Measurements from ENCODE around the gene HLA-DPA1. TPM values are rescaled to one million over a fixed set of nuclear protein-coding genes. Genes with fewer than 3 reads are reported as not detected.
"Not testable (repeated sequence)": the region's sequence is repeated elsewhere in the genome, so short reads cannot be mapped to it uniquely, and the experiment has no call there.

HLA-DPA1 gene
- total and polyA plus RNA-seq, 9 donors: 11.4 to 18.7 (median 14.6) TPM

DNA sequence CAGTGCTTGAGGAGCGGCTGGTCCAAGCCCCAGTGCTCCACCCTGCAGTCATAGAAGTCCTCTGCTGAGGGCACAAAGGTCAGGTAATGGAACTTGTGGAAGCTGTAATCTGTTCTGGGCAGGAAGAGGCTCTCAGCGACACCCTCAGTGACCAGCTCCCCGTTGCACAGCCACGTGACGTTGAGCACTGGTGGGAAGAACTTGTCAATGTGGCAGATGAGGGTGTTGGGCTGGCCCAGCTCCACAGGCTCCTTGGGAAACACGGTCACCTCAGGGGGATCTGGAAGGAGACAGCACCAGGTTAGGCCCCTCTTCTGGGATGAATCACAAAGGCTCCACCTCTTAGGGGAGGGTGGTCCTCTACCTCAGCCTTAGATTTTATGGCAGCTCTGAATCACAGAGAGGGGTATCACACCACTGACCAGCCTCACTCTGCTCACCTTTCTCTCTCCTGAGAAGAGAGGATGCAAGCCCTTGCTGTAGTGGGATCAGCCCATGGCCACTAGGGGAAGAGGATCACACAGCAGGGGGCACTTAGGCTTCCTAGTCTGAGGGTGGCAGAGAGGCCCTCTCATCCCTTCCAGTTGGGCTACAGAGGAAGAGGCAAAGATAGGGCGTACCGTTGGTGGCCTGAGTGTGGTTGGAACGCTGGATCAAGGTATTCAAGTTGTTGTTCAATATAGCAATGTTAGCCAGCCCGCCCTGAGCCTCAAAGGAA, 4.3 kb downstream of the HLA-DPA1 start:
- 80% methylated on average over 5 of the region's 10 CpGs for WGBS (ENCODE audit: insufficient coverage)
- H3K27me3 ChIP-seq (ENCODE audit: control insufficient read depth, insufficient read depth, low read length): peaks cover 6% of the 10 kb centered on the region
- no peak overlapping the region for H3K4me3 ChIP-seq (ENCODE audit: low read length)
- no peak for DNase-seq
- H3K36me3 ChIP-seq (ENCODE audit: control insufficient read depth, insufficient read depth, low read length): no peaks in the 10 kb centered on the region
- H3K27ac ChIP-seq (ENCODE audit: low read length): no peak overlapping the region
- H3K4me1 ChIP-seq (ENCODE audit: control insufficient read depth, insufficient read depth, low read length): no peaks in the 10 kb centered on the region
- H3K9me3 ChIP-seq (replicated peaks; ENCODE audit: control insufficient read depth, low read depth, low read length): no peaks in the 10 kb centered on the region

DNA sequence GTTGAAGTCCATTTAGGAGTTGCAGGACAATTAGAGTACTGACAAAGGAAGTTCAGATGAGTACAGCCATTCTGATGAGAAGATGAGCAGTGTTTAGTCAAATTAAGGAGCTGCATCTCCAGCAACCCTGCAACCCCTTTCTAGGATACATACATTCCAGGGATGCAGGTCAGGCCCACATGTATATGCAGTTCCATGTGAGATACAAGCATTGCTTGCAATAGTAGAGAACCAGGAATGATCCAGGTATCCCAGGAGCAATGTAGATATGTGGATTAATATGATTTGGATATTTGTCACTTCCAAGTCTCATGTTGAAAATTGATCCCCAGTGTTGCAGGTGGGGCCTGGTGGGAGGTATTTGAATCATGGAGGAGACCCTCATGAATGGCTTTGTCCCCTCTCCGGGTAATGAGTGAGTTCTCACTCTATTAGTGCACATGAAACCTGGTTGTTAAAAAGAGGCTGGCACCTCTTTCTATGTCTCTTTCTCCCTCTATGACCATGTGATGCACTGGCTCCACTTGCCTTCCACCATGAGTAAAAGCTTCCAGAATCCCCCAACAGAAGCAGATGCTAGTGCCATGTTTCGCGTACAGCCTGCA, 6.4 kb downstream of the HLA-DPA1 start:
- Histone ChIP-seq H3K4me1 (ENCODE audit: control insufficient read depth, insufficient read depth, low read length) (no peaks in the 10 kb centered on the region), H3K9me3 (replicated peaks; ENCODE audit: control insufficient read depth, low read depth, low read length) (no peaks in the 10 kb centered on the region), H3K36me3 (ENCODE audit: control insufficient read depth, insufficient read depth, low read length) (no peaks in the 10 kb centered on the region), H3K27me3 (ENCODE audit: control insufficient read depth, insufficient read depth, low read length) (peaks cover 2% of the 10 kb centered on the region), H3K4me3 (ENCODE audit: low read length) (no peak overlapping the region), H3K27ac (ENCODE audit: low read length) (no peak overlapping the region)
- DNase-seq: no peak
- no CpG with 5 or more reads among the region's 3 CpGs for WGBS (ENCODE audit: insufficient coverage)

DNA sequence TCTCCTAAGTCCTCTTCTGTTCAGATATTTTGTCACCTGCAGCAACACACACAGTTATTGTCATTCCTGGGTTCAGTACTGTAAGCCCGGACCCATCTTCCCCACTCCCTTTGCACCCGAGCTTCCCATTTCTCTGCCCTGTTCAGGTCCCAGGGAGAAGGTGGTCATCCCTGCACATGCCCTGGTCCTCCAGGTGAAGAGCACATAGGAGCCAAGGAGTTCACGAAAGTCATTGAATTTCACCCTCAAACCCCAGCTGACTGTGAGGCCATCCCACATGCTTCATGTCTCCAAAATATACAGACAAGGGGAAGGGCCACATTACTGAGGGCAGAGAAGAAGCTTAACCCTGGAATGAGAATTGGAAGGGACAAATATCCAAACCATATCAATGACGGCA, 8.1 kb downstream of the HLA-DPA1 start:
- H3K36me3 ChIP-seq (ENCODE audit: control insufficient read depth, insufficient read depth, low read length): no peaks in the 10 kb centered on the region
- WGBS (ENCODE audit: insufficient coverage): 74% methylated on average over 2 of the region's 4 CpGs
- no peak overlapping the region for H3K4me3 ChIP-seq (ENCODE audit: low read length)
- no peak overlapping the region for H3K27ac ChIP-seq (ENCODE audit: low read length)
- no peak for DNase-seq
- peaks cover 2% of the 10 kb centered on the region for H3K27me3 ChIP-seq (ENCODE audit: control insufficient read depth, insufficient read depth, low read length)
- H3K4me1 ChIP-seq (ENCODE audit: control insufficient read depth, insufficient read depth, low read length): no peaks in the 10 kb centered on the region
- H3K9me3 ChIP-seq (replicated peaks; ENCODE audit: control insufficient read depth, low read depth, low read length): no peaks in the 10 kb centered on the region

DNA sequence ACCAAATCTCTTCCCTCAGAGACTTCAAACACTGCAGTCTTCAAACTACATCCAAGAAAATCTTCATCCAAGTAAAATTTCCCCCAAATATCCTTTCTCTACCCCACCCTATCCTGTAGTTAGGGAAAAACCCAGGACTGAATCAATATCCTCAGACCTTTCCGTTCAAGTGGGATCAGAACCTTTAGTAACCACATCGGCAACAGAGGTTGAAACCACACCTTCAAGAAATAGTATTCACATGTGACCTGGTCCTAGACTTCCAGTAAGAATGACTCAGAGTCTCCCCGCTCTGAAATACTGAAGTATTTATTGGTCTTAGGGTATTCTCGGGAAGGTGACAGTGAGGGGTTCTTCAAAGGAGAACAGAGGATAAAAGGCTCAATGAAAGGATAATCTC, 8.7 kb downstream of the HLA-DPA1 start:
- H3K4me3 ChIP-seq (ENCODE audit: low read length): no peak overlapping the region
- WGBS (ENCODE audit: insufficient coverage): 100% methylated on average over 1 of the region's 4 CpGs
- H3K36me3 ChIP-seq (ENCODE audit: control insufficient read depth, insufficient read depth, low read length): no peaks in the 10 kb centered on the region
- H3K9me3 ChIP-seq (replicated peaks; ENCODE audit: control insufficient read depth, low read depth, low read length): no peaks in the 10 kb centered on the region
- DNase-seq: no peak
- H3K27me3 ChIP-seq (ENCODE audit: control insufficient read depth, insufficient read depth, low read length): peaks cover 2% of the 10 kb centered on the region
- H3K27ac ChIP-seq (ENCODE audit: low read length): no peak overlapping the region
- H3K4me1 ChIP-seq (ENCODE audit: control insufficient read depth, insufficient read depth, low read length): no peaks in the 10 kb centered on the region

DNA sequence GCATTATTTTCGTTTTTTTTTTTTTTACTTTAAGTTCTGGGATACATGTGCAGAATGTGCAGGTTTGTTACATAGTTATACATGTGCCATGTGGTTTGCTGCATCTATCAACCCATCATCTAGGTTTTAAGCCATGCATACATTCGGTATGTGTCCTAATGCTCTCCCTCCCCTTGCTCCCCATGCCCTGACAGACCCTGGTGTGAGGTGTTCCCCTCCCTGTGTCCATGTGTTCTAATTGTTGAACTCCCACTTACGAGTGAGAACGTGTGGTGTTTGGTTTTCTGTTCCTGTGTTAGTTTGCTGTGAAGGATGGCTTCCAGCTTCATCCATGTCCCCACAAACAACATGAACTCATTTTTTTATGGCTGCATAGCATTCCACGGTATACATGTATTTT, 10.0 kb downstream of the HLA-DPA1 start:
- WGBS (ENCODE audit: insufficient coverage): no CpG with 5 or more reads among the region's 5 CpGs
- H3K36me3 ChIP-seq (ENCODE audit: control insufficient read depth, insufficient read depth, low read length); H3K27ac ChIP-seq (ENCODE audit: low read length); H3K4me1 ChIP-seq (ENCODE audit: control insufficient read depth, insufficient read depth, low read length); H3K27me3 ChIP-seq (ENCODE audit: control insufficient read depth, insufficient read depth, low read length); H3K9me3 ChIP-seq (replicated peaks; ENCODE audit: control insufficient read depth, low read depth, low read length); DNase-seq; H3K4me3 ChIP-seq (ENCODE audit: low read length): not testable (repeated sequence)

DNA sequence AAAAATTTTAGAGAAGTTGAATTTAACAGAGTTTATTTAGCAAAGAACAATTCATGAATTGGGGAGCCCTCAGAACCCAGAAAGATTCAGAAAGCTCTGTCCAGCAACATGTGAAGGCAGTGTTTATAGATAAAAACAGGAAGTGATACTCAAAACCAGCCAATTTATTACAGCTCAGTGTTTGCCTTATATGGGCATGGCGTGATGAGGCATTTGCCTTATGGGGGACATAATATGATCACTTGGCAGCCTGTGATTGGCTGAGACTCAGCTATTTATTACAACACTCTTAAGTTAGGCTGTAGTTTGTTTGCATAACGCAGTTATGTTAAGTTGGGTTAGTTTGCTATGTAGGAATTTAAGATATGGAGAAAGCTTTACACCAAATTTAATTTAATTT, 11.5 kb downstream of the HLA-DPA1 start:
- no peaks in the 10 kb centered on the region for H3K27me3 ChIP-seq (ENCODE audit: control insufficient read depth, insufficient read depth, low read length)
- H3K4me1 ChIP-seq (ENCODE audit: control insufficient read depth, insufficient read depth, low read length): no peaks in the 10 kb centered on the region
- H3K4me3 ChIP-seq (ENCODE audit: low read length): no peak overlapping the region
- H3K27ac ChIP-seq (ENCODE audit: low read length): no peak overlapping the region
- no CpG with 5 or more reads among the region's 2 CpGs for WGBS (ENCODE audit: insufficient coverage)
- no peaks in the 10 kb centered on the region for H3K9me3 ChIP-seq (replicated peaks; ENCODE audit: control insufficient read depth, low read depth, low read length)
- peak; percentile 58 for DNase-seq
- no peaks in the 10 kb centered on the region for H3K36me3 ChIP-seq (ENCODE audit: control insufficient read depth, insufficient read depth, low read length)

DNA sequence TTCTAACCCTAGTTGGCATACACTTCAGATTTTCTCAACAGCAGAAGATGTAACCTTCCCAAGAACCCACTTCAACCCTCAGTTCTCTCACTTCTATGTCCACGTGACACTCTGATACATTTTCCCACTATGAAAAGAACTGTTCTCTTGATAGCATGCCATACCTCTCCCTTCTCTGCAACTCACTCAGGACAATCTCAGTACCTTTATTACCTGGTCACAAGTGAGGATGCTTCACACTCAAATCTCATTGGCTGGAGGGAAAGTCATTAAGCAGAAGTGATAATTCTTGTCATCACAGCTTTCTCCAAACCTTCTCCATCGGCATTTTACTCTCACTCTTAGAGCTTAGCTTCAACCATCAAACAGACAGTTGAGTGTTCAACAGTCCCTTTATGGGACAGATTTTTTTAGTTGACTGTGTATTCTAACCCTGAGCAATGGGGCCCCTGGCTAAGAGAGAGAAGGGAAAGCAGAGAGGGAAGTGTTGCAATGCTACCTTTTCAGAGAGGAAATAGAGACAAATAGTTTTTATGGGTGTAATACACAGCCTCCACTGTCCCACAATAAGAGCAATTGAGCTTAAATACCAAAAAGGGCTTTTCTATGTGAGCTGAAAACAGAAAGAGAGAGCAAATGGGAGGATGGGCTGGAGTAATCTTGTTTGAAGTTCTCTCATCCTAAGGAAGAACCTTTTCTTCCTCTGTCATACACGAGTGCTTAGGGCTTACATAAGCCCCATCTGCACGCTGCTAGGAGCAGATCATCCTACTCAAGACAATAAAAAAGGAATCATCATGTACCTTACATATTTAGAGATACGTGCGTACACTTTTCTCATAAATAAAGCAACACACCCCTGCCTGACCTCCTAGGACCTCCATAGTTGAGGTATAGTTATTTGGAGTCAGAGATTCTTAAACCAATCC, 16.0 kb downstream of the HLA-DPA1 start:
- Histone ChIP-seq H3K9me3 (replicated peaks; ENCODE audit: control insufficient read depth, low read depth, low read length) (no peaks in the 10 kb centered on the region), H3K4me1 (ENCODE audit: control insufficient read depth, insufficient read depth, low read length) (no peaks in the 10 kb centered on the region), H3K27ac (ENCODE audit: low read length) (no peak overlapping the region), H3K36me3 (ENCODE audit: control insufficient read depth, insufficient read depth, low read length) (no peaks in the 10 kb centered on the region), H3K27me3 (ENCODE audit: control insufficient read depth, insufficient read depth, low read length) (no peaks in the 10 kb centered on the region), H3K4me3 (ENCODE audit: low read length) (no peak overlapping the region)
- DNase-seq: no peak
- WGBS (ENCODE audit: insufficient coverage): 14% methylated on average over 1 of the region's 6 CpGs

DNA sequence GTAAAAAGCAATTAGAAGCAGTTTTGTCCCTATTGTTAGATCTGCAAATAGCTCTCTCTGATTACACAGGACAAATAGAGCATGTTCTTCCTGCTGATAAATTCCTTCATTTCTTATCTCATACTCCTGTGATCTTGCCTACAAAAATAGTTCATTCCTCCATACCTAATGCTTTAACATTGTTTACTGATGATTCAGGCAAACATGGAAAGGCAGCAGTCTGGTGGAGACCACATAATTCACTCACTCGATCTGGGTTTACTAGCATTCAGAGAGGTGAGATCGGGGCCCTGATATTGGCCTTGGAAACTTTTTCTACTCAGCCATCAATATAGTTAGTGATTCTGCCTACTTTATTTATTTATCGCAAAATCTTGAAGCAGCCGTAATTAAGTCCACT, 20.2 kb downstream of the HLA-DPA1 start:
- Histone ChIP-seq H3K27me3 (ENCODE audit: control insufficient read depth, insufficient read depth, low read length) (peaks cover 3% of the 10 kb centered on the region), H3K9me3 (replicated peaks; ENCODE audit: control insufficient read depth, low read depth, low read length) (no peaks in the 10 kb centered on the region), H3K27ac (ENCODE audit: low read length) (no peak overlapping the region), H3K4me1 (ENCODE audit: control insufficient read depth, insufficient read depth, low read length) (no peaks in the 10 kb centered on the region), H3K36me3 (ENCODE audit: control insufficient read depth, insufficient read depth, low read length) (no peaks in the 10 kb centered on the region), H3K4me3 (ENCODE audit: low read length) (no peak overlapping the region)
- WGBS (ENCODE audit: insufficient coverage): 62% methylated on average over 2 of the region's 4 CpGs
- DNase-seq: no peak

DNA sequence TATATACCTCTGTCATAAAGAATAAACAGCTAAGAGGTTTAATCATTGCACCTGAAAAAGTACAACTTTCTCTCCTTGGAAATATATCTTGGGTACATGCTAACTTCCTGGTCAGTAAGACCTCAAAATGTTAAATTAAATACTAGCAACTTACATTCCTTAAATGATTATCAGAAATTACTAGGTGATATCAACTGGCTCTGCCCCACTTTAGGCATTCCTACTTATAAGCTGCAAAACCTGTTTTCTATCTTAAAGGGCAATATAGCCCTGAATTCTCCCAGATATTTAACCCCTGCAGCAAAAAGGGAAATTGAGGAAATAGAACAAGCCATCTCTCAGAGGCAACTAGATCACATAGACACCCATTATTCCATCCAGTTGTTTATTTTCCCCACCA, 20.8 kb downstream of the HLA-DPA1 start:
- Histone ChIP-seq H3K4me1 (ENCODE audit: control insufficient read depth, insufficient read depth, low read length) (no peaks in the 10 kb centered on the region), H3K27ac (ENCODE audit: low read length) (no peak overlapping the region), H3K4me3 (ENCODE audit: low read length) (no peak overlapping the region), H3K27me3 (ENCODE audit: control insufficient read depth, insufficient read depth, low read length) (peaks cover 3% of the 10 kb centered on the region), H3K9me3 (replicated peaks; ENCODE audit: control insufficient read depth, low read depth, low read length) (no peaks in the 10 kb centered on the region), H3K36me3 (ENCODE audit: control insufficient read depth, insufficient read depth, low read length) (no peaks in the 10 kb centered on the region)
- no peak for DNase-seq

Measured in muscle of leg (tissue), 11 donors.